ENCODE data around the gene HSPA12B. TPM values are rescaled to one million over a fixed set of nuclear protein-coding genes. Genes with fewer than 3 reads are reported as not detected.

The HSPA12B gene
- total RNA-seq, 2 experiments from 2014 or later, result 0.08 TPM; not detected in 1

GRCh38 chr20:3696200-3696599 lies 36.3 kb upstream of the HSPA12B start:
- Histone ChIP-seq H3K4me1 (ENCODE audit: insufficient read depth, low read length) (no peaks in the 10 kb centered on the region), H3K27me3 (ENCODE audit: control insufficient read depth in 1 of 2, insufficient read depth in 2 of 2, low read length in 2 of 2) (no peaks in the 10 kb centered on the region), H3K36me3 (ENCODE audit: insufficient read depth, low read length) (no peaks in the 10 kb centered on the region), H3K9me3 (ENCODE audit: control insufficient read depth in 1 of 2, insufficient read depth in 1 of 2, low read length in 2 of 2) (peaks cover 4 to 17% of the 10 kb centered on the region in 2 experiments), H3K4me3 (ENCODE audit: low read length) (no peak overlapping the region), H3K27ac (ENCODE audit: low read depth in 1 of 2, low read length in 2 of 2) (no peak overlapping the region)
- no peak for DNase-seq
- Mint-ChIP-seq H3K36me3 (ENCODE audit: low read depth) (no peaks in the 10 kb centered on the region), H3K4me3 (no peak overlapping the region), H3K4me1 (ENCODE audit: low read depth) (no peaks in the 10 kb centered on the region), H3K9me3 (no peaks in the 10 kb centered on the region), H3K27me3 (no peaks in the 10 kb centered on the region), H3K27ac (no peak overlapping the region)
- intact Hi-C loops (cut with DNase I, micrococcal nuclease), result no loop called here
- TF ChIP-seq CTCF (IDR thresholded peaks at IDR 0.05), result no peak
- no peak for ATAC-seq (ENCODE audit: poor library complexity)
- POLR2A ChIA-PET, result no interaction called here
- CTCF ChIA-PET, result no interaction called here

- ChIA-PET CTCF (no interaction called here), POLR2A (no interaction called here)
- H3K27ac ChIP-seq (ENCODE audit: low read depth in 1 of 2, low read length in 2 of 2), result no peak overlapping the region
- no peak overlapping the region for H3K4me3 ChIP-seq (ENCODE audit: low read length)
- intact Hi-C loops (cut with DNase I, micrococcal nuclease), result no loop called here
- H3K36me3 Mint-ChIP-seq (ENCODE audit: low read depth), result no peaks in the 10 kb centered on the region
- no peaks in the 10 kb centered on the region for H3K9me3 Mint-ChIP-seq
- no peaks in the 10 kb centered on the region for H3K4me1 ChIP-seq (ENCODE audit: insufficient read depth, low read length)
- DNase-seq (no peak), ATAC-seq (ENCODE audit: poor library complexity) (no peak)
- H3K36me3 ChIP-seq (ENCODE audit: insufficient read depth, low read length), result no peaks in the 10 kb centered on the region
- H3K27me3 ChIP-seq (ENCODE audit: control insufficient read depth in 1 of 2, insufficient read depth in 2 of 2, low read length in 2 of 2), result no peaks in the 10 kb centered on the region
- TF ChIP-seq CTCF (IDR thresholded peaks at IDR 0.05), result no peak
- no peaks in the 10 kb centered on the region for H3K27me3 Mint-ChIP-seq
- H3K4me3 Mint-ChIP-seq, result no peak overlapping the region
- H3K27ac Mint-ChIP-seq, result no peak overlapping the region
- H3K4me1 Mint-ChIP-seq (ENCODE audit: low read depth), result no peaks in the 10 kb centered on the region
- peaks cover 4 to 17% of the 10 kb centered on the region in 2 experiments for H3K9me3 ChIP-seq (ENCODE audit: control insufficient read depth in 1 of 2, insufficient read depth in 1 of 2, low read length in 2 of 2)
Measured at GRCh38 chr20:3696745-3697587, 35.5 kb upstream of the HSPA12B start.

GRCh38 chr20:3697588-3698305 lies 34.7 kb upstream of the HSPA12B start:
- no peaks in the 10 kb centered on the region for H3K27me3 ChIP-seq (ENCODE audit: control insufficient read depth in 1 of 2, insufficient read depth in 2 of 2, low read length in 2 of 2)
- no peak for ATAC-seq (ENCODE audit: poor library complexity)
- ChIA-PET POLR2A (no interaction called here), CTCF (no interaction called here)
- H3K4me1 Mint-ChIP-seq (ENCODE audit: low read depth), result no peaks in the 10 kb centered on the region
- no peaks in the 10 kb centered on the region for H3K9me3 Mint-ChIP-seq
- no peaks in the 10 kb centered on the region for H3K36me3 ChIP-seq (ENCODE audit: insufficient read depth, low read length)
- TF ChIP-seq CTCF (IDR thresholded peaks at IDR 0.05), result no peak
- H3K27me3 Mint-ChIP-seq, result no peaks in the 10 kb centered on the region
- H3K9me3 ChIP-seq (ENCODE audit: control insufficient read depth in 1 of 2, insufficient read depth in 1 of 2, low read length in 2 of 2), result peaks cover 4 to 17% of the 10 kb centered on the region in 2 experiments
- DNase-seq, result no peak
- no peaks in the 10 kb centered on the region for H3K36me3 Mint-ChIP-seq (ENCODE audit: low read depth)
- H3K4me3 Mint-ChIP-seq, result no peak overlapping the region
- no peak overlapping the region for H3K27ac Mint-ChIP-seq
- H3K4me1 ChIP-seq (ENCODE audit: insufficient read depth, low read length), result no peaks in the 10 kb centered on the region
- intact Hi-C loops (cut with DNase I, micrococcal nuclease), result no loop called here
- H3K4me3 ChIP-seq (ENCODE audit: low read length), result no peak overlapping the region
- no peak overlapping the region for H3K27ac ChIP-seq (ENCODE audit: low read depth in 1 of 2, low read length in 2 of 2)
